Measurements from ENCODE around the gene USH1C. TPM values are rescaled to one million over a fixed set of nuclear protein-coding genes. Genes with fewer than 3 reads are reported as not detected.

USH1C gene
- total RNA-seq, 4 donors from 2014 or later: 110 to 1,022 (median 157) TPM

DNA sequence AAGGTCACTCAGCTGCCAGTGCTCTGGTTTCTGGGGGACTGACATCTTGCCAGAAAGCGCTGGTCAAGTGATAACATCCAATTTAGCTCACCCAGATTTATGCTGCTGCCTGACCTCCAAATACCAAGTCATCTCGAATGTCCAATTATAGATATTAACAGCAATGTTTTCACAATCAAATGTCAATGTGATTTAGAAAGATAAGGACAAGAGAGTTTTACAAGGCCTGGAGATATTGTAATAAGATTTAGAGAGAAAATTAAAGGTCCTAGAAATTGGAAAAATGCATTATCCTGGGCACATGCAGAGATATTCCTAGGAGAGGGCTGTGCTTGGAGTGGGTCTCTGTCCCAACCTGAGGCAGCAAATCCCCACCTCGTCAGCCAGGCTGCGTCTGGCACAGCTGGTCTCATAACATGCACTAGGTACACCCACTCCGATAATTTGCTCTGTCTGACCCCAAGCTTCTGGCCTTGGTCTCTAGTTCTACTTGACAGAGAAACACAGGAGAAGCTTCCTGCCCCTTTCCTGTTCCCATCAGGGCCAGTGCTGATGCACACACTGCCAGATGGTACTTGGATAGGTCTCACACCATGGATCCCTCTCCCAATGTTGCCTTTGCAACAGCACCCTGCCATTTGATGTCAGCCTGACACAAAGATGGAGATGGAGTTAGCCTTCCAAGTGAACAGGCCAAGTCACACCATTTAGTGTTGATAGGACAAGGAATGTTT lies 28.6 kb downstream of the USH1C start:
- 34 to 59% methylated on average over 2 to 5 of the region's 5 CpGs for WGBS, 2 donors (ENCODE audit: low coverage in 1 of 2)
- Histone ChIP-seq H3K4me3 (no peak overlapping the region), H3K27me3 (no peaks in the 10 kb centered on the region), H3K9me3 (no peaks in the 10 kb centered on the region), H3K4me1 (no peaks in the 10 kb centered on the region), H3K36me3 (no peaks in the 10 kb centered on the region), H3K27ac (no peak overlapping the region)
- intact Hi-C loops (cut with DNase I; ENCODE audit: low total_unique reads) (no loop called here), in situ Hi-C loops (cut with MboI; ENCODE audit: low pct_ligation_motif_present in 1 of 4, low pct_unique_long_range_greater_than_20kb in 1 of 4, low sequenced_read_pairs in 3 of 4) (loop anchor here in 2 of 4 donors (25.0 kb wide), 1 partner anchor 278 kb away; no protein-coding TSS in a partner anchor)
- no peak for DNase-seq
- no peak for TF ChIP-seq POLR2A (IDR thresholded peaks at IDR 0.05)
- TF ChIP-seq, protein P1, sequence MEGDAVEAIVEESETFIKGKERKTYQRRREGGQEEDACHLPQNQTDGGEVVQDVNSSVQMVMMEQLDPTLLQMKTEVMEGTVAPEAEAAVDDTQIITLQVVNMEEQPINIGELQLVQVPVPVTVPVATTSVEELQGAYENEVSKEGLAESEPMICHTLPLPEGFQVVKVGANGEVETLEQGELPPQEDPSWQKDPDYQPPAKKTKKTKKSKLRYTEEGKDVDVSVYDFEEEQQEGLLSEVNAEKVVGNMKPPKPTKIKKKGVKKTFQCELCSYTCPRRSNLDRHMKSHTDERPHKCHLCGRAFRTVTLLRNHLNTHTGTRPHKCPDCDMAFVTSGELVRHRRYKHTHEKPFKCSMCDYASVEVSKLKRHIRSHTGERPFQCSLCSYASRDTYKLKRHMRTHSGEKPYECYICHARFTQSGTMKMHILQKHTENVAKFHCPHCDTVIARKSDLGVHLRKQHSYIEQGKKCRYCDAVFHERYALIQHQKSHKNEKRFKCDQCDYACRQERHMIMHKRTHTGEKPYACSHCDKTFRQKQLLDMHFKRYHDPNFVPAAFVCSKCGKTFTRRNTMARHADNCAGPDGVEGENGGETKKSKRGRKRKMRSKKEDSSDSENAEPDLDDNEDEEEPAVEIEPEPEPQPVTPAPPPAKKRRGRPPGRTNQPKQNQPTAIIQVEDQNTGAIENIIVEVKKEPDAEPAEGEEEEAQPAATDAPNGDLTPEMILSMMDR (IDR thresholded peaks at IDR 0.05): no peak
- no peak for TF ChIP-seq EP300 (IDR thresholded peaks at IDR 0.05; ENCODE audit: low read depth)
- TF ChIP-seq POLR2AphosphoS5 (IDR thresholded peaks at IDR 0.05): no peak

DNA sequence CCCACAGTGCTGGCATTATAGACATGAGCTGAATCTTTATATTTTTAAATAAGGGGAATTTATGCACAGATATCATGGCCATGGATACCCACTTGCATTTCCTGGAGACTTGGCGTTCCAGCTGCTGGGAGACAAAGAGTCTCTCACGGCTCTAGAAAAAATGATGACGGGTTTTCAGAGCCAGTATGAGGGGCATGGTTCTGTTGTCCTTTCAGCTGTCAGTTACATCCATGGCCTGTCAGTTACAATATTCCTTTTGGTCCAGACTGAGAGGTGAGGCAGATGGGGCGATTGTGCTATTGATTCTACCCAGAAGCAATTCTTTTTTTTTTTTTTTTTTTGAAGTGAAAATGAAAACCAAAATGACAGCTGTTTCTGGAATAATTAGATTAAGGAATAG lies 29.7 kb downstream of the USH1C start:
- Histone ChIP-seq H3K9me3 (no peaks in the 10 kb centered on the region), H3K27me3 (no peaks in the 10 kb centered on the region), H3K36me3 (no peaks in the 10 kb centered on the region), H3K4me1 (no peaks in the 10 kb centered on the region), H3K27ac (no peak overlapping the region), H3K4me3 (no peak overlapping the region)
- WGBS, 2 donors (ENCODE audit: low coverage in 1 of 2): 80 to 90% methylated on average over 2 to 4 of the region's 4 CpGs
- intact Hi-C loops (cut with DNase I; ENCODE audit: low total_unique reads) (no loop called here), in situ Hi-C loops (cut with MboI; ENCODE audit: low pct_ligation_motif_present in 1 of 4, low pct_unique_long_range_greater_than_20kb in 1 of 4, low sequenced_read_pairs in 3 of 4) (loop anchor here in 2 of 4 donors (25.0 kb wide), 1 partner anchor 277 kb away; no protein-coding TSS in a partner anchor)
- TF ChIP-seq POLR2AphosphoS5 (IDR thresholded peaks at IDR 0.05): no peak
- no peak for TF ChIP-seq POLR2A (IDR thresholded peaks at IDR 0.05)
- TF ChIP-seq, protein P1 (IDR thresholded peaks at IDR 0.05): no peak
- no peak for TF ChIP-seq EP300 (IDR thresholded peaks at IDR 0.05; ENCODE audit: low read depth)
- no peak for DNase-seq

DNA sequence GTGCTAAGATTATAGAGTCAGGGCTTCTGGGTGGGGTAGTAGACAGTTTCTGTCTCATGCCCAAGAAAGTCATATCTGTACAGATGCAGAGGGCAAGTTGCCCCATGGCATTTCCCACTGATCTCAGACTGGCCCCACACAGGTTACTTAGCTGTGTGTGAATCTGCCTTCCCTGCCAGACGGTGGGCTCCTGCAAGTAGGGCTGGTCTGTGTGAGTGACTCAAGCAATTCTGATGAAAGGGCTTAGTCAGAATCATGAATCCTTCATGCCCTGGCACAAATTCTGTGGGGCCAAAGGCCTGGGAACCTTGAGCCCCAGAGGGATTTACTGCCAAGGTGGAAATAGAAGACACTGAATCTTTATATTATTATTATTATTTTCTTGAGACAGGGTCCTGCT lies 30.4 kb downstream of the USH1C start:
- Histone ChIP-seq H3K27ac (no peak overlapping the region), H3K27me3 (no peaks in the 10 kb centered on the region), H3K4me3 (no peak overlapping the region), H3K36me3 (no peaks in the 10 kb centered on the region), H3K4me1 (no peaks in the 10 kb centered on the region), H3K9me3 (no peaks in the 10 kb centered on the region)
- intact Hi-C loops (cut with DNase I; ENCODE audit: low total_unique reads) (no loop called here), in situ Hi-C loops (cut with MboI; ENCODE audit: low pct_ligation_motif_present in 1 of 4, low pct_unique_long_range_greater_than_20kb in 1 of 4, low sequenced_read_pairs in 3 of 4) (loop anchor here in 2 of 4 donors (25.0 kb wide), 1 partner anchor 277 kb away; no protein-coding TSS in a partner anchor)
- TF ChIP-seq EP300 (IDR thresholded peaks at IDR 0.05; ENCODE audit: low read depth) (no peak), POLR2A (IDR thresholded peaks at IDR 0.05) (no peak), POLR2AphosphoS5 (IDR thresholded peaks at IDR 0.05) (no peak)
- TF ChIP-seq, protein P1 (IDR thresholded peaks at IDR 0.05): no peak
- no peak for DNase-seq
- 67% methylated on average over 1 of the region's 1 CpG; no CpG with 5 or more reads in 1 of the 2 donors for WGBS, 2 donors (ENCODE audit: low coverage in 1 of 2)

DNA sequence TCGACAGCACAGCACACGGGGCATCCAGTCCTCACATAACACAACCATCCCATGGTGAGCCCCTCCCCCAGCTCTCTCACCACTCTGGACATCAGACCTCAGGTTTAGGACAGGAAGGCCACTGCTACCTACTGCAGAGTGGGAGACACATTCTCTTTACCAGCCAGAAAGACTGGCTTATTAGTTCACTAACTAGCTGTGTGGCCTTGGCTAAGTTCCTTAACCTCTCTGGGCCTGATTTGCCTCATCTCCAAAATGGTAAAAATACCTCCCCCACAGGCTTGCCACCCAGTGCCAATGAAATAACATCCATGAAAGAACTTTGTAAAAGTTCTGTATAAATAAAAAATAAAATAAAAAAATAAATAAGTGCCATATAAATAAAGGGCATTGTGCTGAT lies 32.1 kb downstream of the USH1C start:
- WGBS, 2 donors (ENCODE audit: low coverage in 1 of 2): 17 to 58% methylated on average over 2 of the region's 2 CpGs
- intact Hi-C loops (cut with DNase I; ENCODE audit: low total_unique reads): no loop called here
- TF ChIP-seq, protein P1 (IDR thresholded peaks at IDR 0.05): no peak
- no peak for TF ChIP-seq POLR2A (IDR thresholded peaks at IDR 0.05)
- no peak for TF ChIP-seq EP300 (IDR thresholded peaks at IDR 0.05; ENCODE audit: low read depth)
- no peak for TF ChIP-seq POLR2AphosphoS5 (IDR thresholded peaks at IDR 0.05)
- in situ Hi-C loops (cut with MboI; ENCODE audit: low pct_ligation_motif_present in 1 of 4, low pct_unique_long_range_greater_than_20kb in 1 of 4, low sequenced_read_pairs in 3 of 4): loop anchor here in 2 of 4 donors (25.0 kb wide), 1 partner anchor 275 kb away; no protein-coding TSS in a partner anchor
- Histone ChIP-seq H3K9me3 (no peaks in the 10 kb centered on the region), H3K27ac (no peak overlapping the region), H3K4me1 (no peaks in the 10 kb centered on the region), H3K27me3 (no peaks in the 10 kb centered on the region), H3K36me3 (no peaks in the 10 kb centered on the region), H3K4me3 (no peak overlapping the region)
- DNase-seq: no peak
